ENCODE measurements around the gene PLXNB3. TPM values are rescaled to one million over a fixed set of nuclear protein-coding genes. Genes with fewer than 3 reads are reported as not detected.

The PLXNB3 gene
- total and polyA plus RNA-seq, 2 experiments from 2014 or later: 0.70 to 4.1 TPM

DNA sequence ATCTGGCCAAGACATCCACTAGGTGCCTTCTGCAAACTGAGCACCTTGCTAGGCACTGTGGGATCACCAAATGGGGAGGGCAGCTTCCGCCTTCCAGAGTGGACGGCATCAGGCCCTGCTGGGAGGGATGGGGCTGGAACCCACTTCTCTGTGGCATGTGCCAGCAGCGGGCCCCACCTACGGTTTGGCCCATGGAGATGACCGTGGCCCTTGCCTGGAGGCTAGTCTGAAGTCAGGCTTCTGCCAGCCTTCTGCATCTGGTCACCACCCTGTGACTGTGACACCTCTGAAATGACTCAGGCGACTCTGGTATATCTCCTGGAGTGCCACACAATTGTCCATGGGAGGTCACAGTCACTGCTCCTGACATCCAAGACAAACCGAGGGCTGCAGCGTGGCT, 37.6 kb downstream of the PLXNB3 start:
- Histone ChIP-seq H3F3A (replicated peaks; ENCODE audit: low read depth) (0 out of 2 replicates have a peak, but pooled peaks cover 2% of the 10 kb centered on the region), H3K36me3 (ENCODE audit: insufficient read depth) (no peaks in the 10 kb centered on the region), H3K4me1 (ENCODE audit: insufficient read depth) (no peaks in the 10 kb centered on the region), H3K4me3 (no peak overlapping the region), H3K4me2 (no peak overlapping the region), H3K27me3 (ENCODE audit: insufficient read depth) (no peaks in the 10 kb centered on the region), H3K27ac (ENCODE audit: low read depth) (no peak overlapping the region), H3K9me2 (ENCODE audit: insufficient read depth) (no peaks in the 10 kb centered on the region), H2AFZ (no peak overlapping the region), H4K20me1 (replicated peaks; ENCODE audit: insufficient read depth) (0 out of 2 replicates have a peak, but pooled peaks cover 3% of the 10 kb centered on the region), H3K79me2 (replicated peaks; ENCODE audit: insufficient read depth) (no peaks in the 10 kb centered on the region; the same call in 1 of the 2 replicates)
- ATAC-seq (no peak), DNase-seq (ENCODE audit: low spot score) (no peak)
- H3K36me3 Mint-ChIP-seq (ENCODE audit: low read depth): peaks cover 35% of the 10 kb centered on the region
- H3K4me3 Mint-ChIP-seq: no peak overlapping the region
- TF ChIP-seq POLR2AphosphoS5 (IDR thresholded peaks at IDR 0.05; ENCODE audit: low read depth) (0 out of 2 replicates have a peak, but pooled peaks have one; percentile 24), EZH2phosphoT487 (IDR thresholded peaks at IDR 0.05; ENCODE audit: unreplicated experiment) (no peak)
- no peak overlapping the region for H3K27ac Mint-ChIP-seq
- peaks cover 12% of the 10 kb centered on the region for H3K27me3 Mint-ChIP-seq (ENCODE audit: insufficient read depth, low read depth, poor library complexity)
- no peaks in the 10 kb centered on the region for H3K9me3 Mint-ChIP-seq
- peaks cover 6% of the 10 kb centered on the region; the same call in 1 of the 3 replicates for H3K4me1 Mint-ChIP-seq

DNA sequence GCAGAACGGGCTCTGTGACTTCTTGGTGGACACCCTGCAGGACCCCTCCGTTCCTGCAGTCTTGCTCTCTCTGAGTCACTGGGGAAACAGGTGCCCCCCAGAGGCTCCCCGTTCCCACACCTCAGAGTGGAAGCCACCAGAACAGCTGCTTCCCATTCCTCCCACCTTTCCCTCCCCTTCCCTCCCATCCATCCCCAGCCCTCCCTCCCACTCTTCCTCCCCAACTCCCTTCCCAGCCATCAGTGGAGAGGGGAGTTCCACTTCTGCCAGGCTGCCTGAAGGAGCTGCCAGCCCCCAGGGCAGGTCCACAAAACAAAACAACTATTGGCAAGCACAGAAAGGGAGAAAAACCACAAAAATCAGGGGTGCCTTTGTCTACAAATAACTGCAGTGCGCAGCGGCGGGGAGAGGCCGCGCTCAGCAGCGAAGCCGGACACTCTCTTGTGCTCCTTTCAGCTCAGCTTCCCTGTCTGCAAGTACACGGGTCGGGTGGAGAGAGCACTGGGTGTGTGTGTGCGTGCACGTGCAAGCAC, 38.5 kb downstream of the PLXNB3 start:
- no peaks in the 10 kb centered on the region; the same call in none of the 2 replicates for H3K79me2 ChIP-seq (replicated peaks; ENCODE audit: insufficient read depth)
- peaks cover 29% of the 10 kb centered on the region for H3K36me3 Mint-ChIP-seq (ENCODE audit: low read depth)
- ATAC-seq: no peak
- no peak overlapping the region for H3K4me3 Mint-ChIP-seq
- H3K27ac ChIP-seq (ENCODE audit: low read depth): no peak overlapping the region
- H3K4me3 ChIP-seq: no peak overlapping the region
- no peaks in the 10 kb centered on the region for H3K27me3 ChIP-seq (ENCODE audit: insufficient read depth)
- no peaks in the 10 kb centered on the region for H4K20me1 ChIP-seq (replicated peaks; ENCODE audit: insufficient read depth)
- no peak for DNase-seq (ENCODE audit: low spot score)
- no peaks in the 10 kb centered on the region for H3K4me1 ChIP-seq (ENCODE audit: insufficient read depth)
- H2AFZ ChIP-seq: no peak overlapping the region
- no peak overlapping the region for H3K27ac Mint-ChIP-seq
- peaks cover 12% of the 10 kb centered on the region for H3K27me3 Mint-ChIP-seq (ENCODE audit: insufficient read depth, low read depth, poor library complexity)
- H3K36me3 ChIP-seq (ENCODE audit: insufficient read depth): no peaks in the 10 kb centered on the region
- no peaks in the 10 kb centered on the region for H3K9me2 ChIP-seq (ENCODE audit: insufficient read depth)
- 0 out of 2 replicates have a peak, but pooled peaks cover 2% of the 10 kb centered on the region for H3F3A ChIP-seq (replicated peaks; ENCODE audit: low read depth)
- TF ChIP-seq EZH2 (IDR thresholded peaks at IDR 0.05; ENCODE audit: low read depth, unreplicated experiment) (no peak), CREB1 (CRISPR knock-in tag; IDR thresholded peaks at IDR 0.05; ENCODE audit: low read depth) (no peak), NANOG (IDR thresholded peaks at IDR 0.05; ENCODE audit: borderline replicate concordance) (no peak), ZNF331 (CRISPR knock-in tag; IDR thresholded peaks at IDR 0.05; ENCODE audit: low read depth) (no peak), EZH2phosphoT487 (IDR thresholded peaks at IDR 0.05; ENCODE audit: unreplicated experiment) (no peak), STAT1 (IDR thresholded peaks at IDR 0.05; ENCODE audit: unreplicated experiment) (no peak)
- TF ChIP-seq, protein P1, sequence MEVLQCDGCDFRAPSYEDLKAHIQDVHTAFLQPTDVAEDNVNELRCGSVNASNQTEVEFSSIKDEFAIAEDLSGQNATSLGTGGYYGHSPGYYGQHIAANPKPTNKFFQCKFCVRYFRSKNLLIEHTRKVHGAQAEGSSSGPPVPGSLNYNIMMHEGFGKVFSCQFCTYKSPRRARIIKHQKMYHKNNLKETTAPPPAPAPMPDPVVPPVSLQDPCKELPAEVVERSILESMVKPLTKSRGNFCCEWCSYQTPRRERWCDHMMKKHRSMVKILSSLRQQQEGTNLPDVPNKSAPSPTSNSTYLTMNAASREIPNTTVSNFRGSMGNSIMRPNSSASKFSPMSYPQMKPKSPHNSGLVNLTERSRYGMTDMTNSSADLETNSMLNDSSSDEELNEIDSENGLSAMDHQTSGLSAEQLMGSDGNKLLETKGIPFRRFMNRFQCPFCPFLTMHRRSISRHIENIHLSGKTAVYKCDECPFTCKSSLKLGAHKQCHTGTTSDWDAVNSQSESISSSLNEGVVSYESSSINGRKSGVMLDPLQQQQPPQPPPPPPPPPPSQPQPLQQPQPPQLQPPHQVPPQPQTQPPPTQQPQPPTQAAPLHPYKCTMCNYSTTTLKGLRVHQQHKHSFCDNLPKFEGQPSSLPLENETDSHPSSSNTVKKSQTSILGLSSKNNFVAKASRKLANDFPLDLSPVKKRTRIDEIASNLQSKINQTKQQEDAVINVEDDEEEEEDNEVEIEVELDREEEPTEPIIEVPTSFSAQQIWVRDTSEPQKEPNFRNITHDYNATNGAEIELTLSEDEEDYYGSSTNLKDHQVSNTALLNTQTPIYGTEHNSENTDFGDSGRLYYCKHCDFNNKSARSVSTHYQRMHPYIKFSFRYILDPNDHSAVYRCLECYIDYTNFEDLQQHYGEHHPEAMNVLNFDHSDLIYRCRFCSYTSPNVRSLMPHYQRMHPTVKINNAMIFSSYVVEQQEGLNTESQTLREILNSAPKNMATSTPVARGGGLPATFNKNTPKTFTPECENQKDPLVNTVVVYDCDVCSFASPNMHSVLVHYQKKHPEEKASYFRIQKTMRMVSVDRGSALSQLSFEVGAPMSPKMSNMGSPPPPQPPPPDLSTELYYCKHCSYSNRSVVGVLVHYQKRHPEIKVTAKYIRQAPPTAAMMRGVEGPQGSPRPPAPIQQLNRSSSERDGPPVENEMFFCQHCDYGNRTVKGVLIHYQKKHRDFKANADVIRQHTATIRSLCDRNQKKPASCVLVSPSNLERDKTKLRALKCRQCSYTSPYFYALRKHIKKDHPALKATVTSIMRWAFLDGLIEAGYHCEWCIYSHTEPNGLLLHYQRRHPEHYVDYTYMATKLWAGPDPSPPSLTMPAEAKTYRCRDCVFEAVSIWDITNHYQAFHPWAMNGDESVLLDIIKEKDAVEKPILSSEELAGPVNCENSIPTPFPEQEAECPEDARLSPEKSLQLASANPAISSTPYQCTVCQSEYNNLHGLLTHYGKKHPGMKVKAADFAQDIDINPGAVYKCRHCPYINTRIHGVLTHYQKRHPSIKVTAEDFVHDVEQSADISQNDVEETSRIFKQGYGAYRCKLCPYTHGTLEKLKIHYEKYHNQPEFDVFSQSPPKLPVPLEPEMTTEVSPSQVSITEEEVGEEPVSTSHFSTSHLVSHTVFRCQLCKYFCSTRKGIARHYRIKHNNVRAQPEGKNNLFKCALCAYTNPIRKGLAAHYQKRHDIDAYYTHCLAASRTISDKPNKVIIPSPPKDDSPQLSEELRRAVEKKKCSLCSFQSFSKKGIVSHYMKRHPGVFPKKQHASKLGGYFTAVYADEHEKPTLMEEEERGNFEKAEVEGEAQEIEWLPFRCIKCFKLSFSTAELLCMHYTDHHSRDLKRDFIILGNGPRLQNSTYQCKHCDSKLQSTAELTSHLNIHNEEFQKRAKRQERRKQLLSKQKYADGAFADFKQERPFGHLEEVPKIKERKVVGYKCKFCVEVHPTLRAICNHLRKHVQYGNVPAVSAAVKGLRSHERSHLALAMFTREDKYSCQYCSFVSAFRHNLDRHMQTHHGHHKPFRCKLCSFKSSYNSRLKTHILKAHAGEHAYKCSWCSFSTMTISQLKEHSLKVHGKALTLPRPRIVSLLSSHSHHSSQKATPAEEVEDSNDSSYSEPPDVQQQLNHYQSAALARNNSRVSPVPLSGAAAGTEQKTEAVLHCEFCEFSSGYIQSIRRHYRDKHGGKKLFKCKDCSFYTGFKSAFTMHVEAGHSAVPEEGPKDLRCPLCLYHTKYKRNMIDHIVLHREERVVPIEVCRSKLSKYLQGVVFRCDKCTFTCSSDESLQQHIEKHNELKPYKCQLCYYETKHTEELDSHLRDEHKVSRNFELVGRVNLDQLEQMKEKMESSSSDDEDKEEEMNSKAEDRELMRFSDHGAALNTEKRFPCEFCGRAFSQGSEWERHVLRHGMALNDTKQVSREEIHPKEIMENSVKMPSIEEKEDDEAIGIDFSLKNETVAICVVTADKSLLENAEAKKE (CRISPR knock-in tag; IDR thresholded peaks at IDR 0.05): no peak
- TF ChIP-seq, protein P2, sequence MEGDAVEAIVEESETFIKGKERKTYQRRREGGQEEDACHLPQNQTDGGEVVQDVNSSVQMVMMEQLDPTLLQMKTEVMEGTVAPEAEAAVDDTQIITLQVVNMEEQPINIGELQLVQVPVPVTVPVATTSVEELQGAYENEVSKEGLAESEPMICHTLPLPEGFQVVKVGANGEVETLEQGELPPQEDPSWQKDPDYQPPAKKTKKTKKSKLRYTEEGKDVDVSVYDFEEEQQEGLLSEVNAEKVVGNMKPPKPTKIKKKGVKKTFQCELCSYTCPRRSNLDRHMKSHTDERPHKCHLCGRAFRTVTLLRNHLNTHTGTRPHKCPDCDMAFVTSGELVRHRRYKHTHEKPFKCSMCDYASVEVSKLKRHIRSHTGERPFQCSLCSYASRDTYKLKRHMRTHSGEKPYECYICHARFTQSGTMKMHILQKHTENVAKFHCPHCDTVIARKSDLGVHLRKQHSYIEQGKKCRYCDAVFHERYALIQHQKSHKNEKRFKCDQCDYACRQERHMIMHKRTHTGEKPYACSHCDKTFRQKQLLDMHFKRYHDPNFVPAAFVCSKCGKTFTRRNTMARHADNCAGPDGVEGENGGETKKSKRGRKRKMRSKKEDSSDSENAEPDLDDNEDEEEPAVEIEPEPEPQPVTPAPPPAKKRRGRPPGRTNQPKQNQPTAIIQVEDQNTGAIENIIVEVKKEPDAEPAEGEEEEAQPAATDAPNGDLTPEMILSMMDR (conservative IDR thresholded peaks at IDR 0.05; ENCODE audit: low read depth in 2 of 2): no peak
- TF ChIP-seq, protein P3, sequence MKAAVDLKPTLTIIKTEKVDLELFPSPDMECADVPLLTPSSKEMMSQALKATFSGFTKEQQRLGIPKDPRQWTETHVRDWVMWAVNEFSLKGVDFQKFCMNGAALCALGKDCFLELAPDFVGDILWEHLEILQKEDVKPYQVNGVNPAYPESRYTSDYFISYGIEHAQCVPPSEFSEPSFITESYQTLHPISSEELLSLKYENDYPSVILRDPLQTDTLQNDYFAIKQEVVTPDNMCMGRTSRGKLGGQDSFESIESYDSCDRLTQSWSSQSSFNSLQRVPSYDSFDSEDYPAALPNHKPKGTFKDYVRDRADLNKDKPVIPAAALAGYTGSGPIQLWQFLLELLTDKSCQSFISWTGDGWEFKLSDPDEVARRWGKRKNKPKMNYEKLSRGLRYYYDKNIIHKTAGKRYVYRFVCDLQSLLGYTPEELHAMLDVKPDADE (IDR thresholded peaks at IDR 0.05): no peak
- peaks cover 6% of the 10 kb centered on the region; the same call in 2 of the 3 replicates for H3K4me1 Mint-ChIP-seq
- no peak overlapping the region for H3K4me2 ChIP-seq
- H3K9me3 Mint-ChIP-seq: no peaks in the 10 kb centered on the region

All from GM23338 (cell line).